Measurements from ENCODE around the gene NACC1.
A peak's percentile ranks its signal among the peaks of the same experiment; 100 is the strongest.
"Not testable (repeated sequence)": the region's sequence is repeated elsewhere in the genome, so short reads cannot be mapped to it uniquely, and the experiment has no call there.

The NACC1 gene

DNA sequence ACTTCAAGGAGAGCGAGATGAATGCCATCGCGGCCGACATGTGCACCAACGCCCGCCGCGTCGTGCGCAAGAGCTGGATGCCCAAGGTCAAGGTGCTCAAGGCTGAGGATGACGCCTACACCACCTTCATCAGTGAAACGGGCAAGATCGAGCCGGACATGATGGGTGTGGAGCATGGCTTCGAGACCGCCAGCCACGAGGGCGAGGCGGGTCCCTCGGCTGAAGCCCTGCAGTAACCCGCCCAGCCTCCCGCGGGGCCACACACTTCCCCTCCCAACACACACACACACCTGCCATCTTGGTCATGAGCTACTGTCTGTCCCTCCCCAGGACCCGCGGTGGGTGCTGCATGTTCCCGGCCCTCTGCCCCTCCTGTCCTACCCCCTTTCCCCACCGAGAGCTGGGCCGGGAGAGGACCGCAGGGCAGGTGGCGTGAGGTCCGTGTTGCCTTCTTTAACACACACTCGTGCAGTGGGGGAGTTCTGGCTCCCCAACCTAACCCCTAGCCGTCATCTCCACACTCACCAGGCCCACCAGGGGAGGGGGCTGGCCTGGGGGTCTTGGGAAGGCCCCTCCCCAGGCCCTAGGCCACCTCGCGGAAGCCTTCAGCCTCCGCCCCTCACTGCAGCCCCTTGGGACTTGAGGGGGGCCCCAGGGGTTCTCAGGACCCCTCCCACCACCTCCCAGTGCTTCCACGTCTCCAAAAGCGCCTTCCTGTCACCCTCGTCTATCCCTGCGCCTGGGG, 20.3 kb downstream of the NACC1 start:
- no peak for DNase-seq (ENCODE audit: low read depth in 2 of 3, low spot score in 2 of 3)

DNA sequence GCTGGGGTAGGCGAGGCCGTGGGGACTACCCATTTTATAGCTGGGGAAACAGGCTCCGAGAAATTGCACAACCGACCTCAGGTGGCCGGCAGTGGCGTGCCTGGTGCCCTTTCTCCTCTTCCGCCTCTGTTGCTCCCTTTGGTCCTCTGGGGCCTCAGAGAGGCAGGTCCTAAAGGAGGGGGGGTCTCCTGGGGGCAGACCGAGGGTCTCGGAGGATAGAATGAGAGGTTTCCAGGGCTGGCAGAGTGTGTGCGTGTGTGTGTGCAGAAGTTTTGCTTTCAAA, 20.8 kb downstream of the NACC1 start:
- no peak for DNase-seq (ENCODE audit: low read depth in 2 of 3, low spot score in 2 of 3)

DNA sequence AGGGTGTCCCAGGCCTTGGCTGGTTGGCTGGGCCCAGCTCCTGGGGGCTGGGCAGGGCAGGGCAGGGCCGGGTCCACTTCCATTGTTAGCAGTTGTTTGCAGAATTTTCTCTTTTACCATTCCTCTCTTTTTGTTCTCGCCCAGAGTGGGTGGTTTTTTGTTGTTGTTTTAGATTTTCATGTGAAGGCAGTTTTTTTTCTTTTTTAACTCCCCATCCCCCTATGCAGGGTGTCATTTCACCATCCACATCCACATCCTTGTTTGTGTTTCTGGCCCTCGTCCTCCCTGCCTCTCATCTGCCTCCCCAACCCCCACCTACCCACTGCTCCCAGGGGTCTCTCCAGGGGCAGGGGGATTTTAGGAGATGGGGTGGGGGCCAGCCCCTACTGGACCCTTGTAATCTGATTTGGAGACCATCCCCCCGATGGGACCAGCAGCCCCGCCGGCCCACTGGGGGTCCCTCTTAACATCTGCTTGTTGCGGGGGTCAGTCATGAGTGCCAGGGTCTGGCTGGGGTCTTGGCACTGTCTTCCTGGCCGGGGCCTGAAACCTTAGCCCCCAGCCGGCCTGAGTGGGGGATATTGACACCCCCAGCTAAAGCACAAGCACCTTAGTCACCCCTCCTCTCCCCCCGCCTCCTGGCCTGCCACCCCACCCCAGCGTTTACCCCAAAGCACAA, 21.7 kb downstream of the NACC1 start:
- no peak for DNase-seq (ENCODE audit: low read depth in 2 of 3, low spot score in 2 of 3)

DNA sequence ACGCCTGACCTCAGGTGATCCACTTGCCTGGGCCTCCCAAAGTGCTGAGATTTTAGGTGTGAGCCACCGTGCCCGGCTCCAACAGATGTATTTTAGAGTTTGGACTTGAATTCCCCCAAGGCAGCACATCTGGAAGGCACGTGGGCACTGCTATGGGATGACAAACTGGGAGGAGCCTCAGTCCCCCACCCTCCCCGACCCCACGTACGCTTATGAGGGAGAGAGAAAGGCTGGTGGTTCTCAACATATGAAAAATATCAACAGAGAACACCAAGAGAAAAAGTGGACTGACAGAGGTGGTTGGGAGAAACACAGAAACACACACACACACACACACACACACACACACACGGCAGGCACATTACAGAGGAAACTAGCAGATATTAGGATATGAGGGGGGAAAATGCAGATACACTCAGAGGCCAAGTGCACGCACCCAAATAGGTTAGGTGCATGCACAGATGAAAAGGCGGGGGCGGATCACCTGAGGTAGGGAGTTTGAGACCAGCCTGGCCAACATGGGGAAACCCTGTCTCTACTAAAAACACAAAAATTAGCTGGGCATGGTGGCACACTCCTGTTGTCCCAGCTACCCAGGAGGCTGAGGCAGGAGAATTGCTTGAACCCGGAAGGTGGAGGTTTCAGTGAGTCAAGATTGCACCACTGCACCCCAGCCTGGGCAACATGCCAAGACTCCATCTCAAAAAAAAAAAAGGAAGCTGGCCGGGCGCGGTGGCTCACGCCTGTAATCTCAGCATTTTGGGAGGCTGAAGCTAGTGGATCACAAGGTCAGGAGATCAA, 28.9 kb downstream of the NACC1 start:
- no peak for DNase-seq (ENCODE audit: low read depth in 2 of 3, low spot score in 2 of 3)

GRCh38 chr19:13149173-13149627, 31.1 kb downstream of the NACC1 start:
- DNase-seq (ENCODE audit: low read depth in 2 of 3, low spot score in 2 of 3), result not testable (repeated sequence)

GRCh38 chr19:13149628-13150186, 31.6 kb downstream of the NACC1 start:
- peak in 1 of 3 experiments; percentile 20 for DNase-seq (ENCODE audit: low read depth in 2 of 3, low spot score in 2 of 3)

- DNase-seq (ENCODE audit: low read depth in 2 of 3, low spot score in 2 of 3), result peak; percentile 74 to 84 (median 80)
Measured at GRCh38 chr19:13150187-13150930, 32.3 kb downstream of the NACC1 start, which contains the start of the genes IER2 and STX10. IER2 (plus strand) TSS chr19:13150411; CDS start chr19:13153187, 2,776 bp downstream. STX10 (minus strand) TSS chr19:13150375; CDS start chr19:13150173, 202 bp downstream.

DNA sequence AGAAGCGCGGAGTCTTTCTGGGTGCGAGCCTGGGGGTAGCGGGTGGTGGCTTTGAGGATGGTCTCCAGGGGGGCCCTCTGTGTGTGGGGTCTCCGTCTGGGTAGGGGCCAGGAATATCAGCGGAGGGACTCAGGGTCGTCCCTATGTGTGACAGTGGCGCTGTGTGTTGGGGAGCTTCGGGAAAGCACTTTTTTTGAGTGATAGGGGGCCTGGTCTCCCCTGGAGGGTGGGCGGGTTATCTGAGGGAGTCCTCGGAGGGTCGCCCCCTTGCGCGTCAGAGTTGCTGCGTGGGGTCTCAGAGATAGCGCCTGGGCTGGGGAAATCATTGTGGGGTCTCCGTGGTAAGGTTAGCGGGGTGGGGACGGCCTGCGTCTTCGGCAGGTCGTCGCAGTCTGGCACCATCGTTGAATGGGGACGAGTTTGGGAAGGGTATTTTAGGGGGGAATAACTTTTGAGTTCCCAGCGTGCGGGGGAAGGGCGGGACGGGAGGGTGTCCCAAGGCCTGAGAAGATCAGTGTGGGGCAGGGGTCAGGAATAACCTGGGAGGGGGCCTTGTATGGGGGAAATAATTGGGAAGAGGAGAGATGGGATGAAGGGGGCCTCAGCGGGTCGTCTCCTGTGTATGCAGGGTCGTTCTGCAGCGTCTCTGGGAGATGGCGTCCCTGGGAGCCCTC, 33.0 kb downstream of the NACC1 start:
- DNase-seq (ENCODE audit: low read depth in 2 of 3, low spot score in 2 of 3), result peak in 1 of 3 experiments; percentile 17

DNA sequence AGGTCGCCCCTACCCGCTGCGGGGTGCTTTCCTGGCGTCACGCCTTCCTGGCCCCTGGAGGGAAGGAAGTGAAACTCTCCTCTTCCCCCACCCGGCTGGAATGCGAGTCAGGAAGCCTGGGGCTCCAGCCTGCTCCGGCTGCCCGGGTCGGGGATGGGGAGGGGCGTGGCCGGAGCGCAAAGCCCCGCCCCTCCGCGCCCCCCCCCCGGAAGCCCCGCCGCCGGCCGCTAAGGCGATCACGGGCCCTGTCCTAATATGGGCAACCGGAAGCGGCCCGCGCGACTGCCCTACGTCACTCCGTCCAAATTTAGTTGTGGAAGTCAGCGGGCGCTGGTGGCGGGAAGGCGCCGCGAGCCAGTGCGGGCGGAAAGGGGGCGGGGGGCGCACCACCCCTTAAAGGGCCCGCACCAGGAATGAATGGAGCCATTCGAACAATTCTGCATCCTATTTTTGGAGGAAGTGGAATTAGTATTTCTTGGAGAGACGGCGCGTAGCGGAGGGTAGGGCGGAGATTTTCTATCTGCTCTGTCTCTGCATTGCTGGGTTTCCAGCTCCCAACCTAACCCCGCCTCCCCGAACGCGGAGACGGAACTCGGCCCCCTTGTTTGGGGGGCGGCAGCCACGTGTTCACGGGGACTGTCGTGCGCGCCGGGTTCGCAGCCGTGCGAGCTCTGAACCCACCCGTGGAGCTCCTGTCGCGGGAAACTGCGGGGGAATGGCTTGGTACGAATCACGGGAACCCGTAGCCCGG, 33.7 kb downstream of the NACC1 start:
- peak; percentile 77 to 89 (median 88) for DNase-seq (ENCODE audit: low read depth in 2 of 3, low spot score in 2 of 3)

- DNase-seq (ENCODE audit: low read depth in 2 of 3, low spot score in 2 of 3), result no peak
Measured at GRCh38 chr19:13152356-13152973, 34.4 kb downstream of the NACC1 start.

- peak; percentile 90 to 100 (median 100) for DNase-seq (ENCODE audit: low read depth in 2 of 3, low spot score in 2 of 3)
Measured at GRCh38 chr19:13152974-13153568, 35.0 kb downstream of the NACC1 start.

DNA sequence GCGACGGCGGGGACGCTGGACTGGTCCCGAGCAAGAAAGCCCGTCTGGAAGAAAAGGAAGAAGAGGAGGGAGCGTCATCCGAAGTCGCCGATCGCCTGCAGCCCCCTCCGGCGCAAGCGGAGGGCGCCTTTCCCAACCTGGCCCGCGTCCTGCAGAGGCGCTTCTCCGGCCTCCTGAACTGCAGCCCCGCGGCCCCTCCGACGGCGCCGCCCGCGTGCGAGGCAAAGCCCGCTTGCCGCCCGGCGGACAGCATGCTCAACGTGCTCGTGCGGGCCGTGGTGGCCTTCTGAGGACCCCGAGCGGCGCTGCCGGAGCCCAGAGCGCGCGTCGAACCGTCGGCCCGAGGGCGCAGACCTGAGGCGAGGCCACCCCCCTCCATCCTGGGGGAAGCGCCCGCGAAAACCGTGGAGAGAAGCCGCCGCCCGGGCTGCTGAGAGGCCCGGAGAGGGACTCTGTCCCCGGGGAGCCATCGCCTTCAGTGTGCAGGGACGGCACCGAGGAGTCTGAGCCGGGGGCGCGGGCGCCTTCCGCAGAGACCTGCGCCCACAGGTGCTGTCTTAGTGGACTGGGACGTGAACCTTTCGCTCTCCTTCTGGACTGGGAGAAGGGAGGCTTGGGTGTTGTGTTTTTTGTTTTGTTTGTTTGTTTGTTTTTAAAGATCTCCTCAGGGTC, 35.6 kb downstream of the NACC1 start:
- DNase-seq (ENCODE audit: low read depth in 2 of 3, low spot score in 2 of 3), result no peak

GRCh38 chr19:13154241-13154778, 36.2 kb downstream of the NACC1 start:
- DNase-seq (ENCODE audit: low read depth in 2 of 3, low spot score in 2 of 3), result peak in 2 of 3 experiments; percentile 44 to 49

DNA sequence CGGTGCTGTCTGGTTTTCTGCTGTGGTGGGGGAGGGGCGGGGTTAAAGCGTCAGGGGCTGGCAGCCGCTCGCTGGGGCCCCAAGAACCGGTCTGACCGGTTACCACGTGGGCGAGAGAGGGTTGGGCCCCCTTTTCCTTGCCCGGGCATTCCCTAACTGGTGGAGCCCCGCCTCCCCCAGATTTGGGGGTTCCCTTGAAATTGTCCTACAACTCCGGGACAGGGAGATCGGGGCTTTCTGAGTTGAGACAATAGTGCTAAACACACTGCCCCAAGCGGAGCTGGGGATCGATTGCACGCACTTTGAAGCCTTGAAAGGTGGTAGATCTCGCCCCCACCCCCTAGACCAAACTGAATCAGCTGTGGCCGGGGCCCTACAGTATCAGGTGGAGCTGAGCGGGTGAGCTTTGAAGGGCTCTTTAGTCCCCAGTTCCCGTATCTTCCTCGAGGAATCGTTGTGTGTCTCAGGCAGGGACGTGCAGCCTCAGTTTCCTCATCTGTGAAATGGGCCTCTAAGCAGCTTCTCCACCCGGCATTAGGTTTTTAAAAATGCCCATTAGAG, 36.9 kb downstream of the NACC1 start:
- peak in 2 of 3 experiments; percentile 60 to 70 for DNase-seq (ENCODE audit: low read depth in 2 of 3, low spot score in 2 of 3)

DNA sequence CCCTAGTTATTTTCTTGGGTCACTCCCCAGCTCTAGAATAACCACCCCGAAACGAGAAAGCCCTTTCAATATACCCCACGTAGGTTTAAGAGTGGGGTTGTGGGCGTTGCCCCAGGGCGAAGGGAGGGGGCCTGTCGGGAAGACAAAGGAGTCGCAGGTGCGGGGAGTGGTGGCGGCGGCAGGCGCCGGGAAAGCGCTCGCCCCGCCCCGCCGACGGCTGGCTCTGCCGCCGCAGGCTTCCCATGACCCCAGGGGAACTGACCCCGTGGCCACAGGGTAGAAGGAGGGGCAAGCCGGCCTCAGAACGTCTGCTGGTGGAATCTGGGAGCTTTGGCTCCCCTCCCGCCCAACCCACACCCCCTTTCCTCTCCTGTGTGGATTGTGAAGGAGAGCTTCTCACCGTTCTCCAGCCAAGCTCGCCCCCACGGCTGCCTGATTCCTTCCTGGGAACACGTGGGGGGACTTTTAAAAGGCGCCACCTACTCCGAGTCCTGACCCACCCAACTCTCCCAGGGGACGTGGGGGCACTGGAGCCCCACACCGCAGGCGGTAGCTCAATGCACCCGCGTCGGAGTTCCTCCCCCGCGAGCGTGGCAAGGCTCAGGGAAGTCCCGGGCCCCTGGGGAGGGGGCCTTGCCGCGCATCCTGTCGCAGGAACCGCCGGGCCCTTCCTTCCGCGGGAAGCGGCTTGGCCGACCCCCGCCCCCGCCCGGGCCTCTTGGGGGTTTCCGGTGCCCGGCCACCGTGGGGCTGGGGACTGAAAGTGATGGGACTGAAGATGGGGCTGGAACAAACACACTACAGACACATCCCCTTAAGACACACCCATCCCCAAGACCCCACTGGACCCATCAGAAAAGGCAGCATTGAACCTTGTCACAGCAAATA, 37.7 kb downstream of the NACC1 start:
- peak in 2 of 3 experiments; percentile 16 to 77 for DNase-seq (ENCODE audit: low read depth in 2 of 3, low spot score in 2 of 3)

GRCh38 chr19:13159713-13160112, 41.6 kb downstream of the NACC1 start:
- no peak for DNase-seq (ENCODE audit: low read depth in 2 of 3, low spot score in 2 of 3)

Measured in activated CD8-positive, alpha-beta memory T cell treated with anti-CD3 and anti-CD28 coated beads for 48 hours (primary cell).